Measurements from ENCODE around the gene NMT1. TPM values are rescaled to one million over a fixed set of nuclear protein-coding genes. Genes with fewer than 3 reads are reported as not detected.
A peak's percentile ranks its signal among the peaks of the same experiment; 100 is the strongest.

NMT1 gene
- total and polyA plus RNA-seq, 5 donors from 2014 or later, result 34.6 to 87.2 (median 59.2) TPM

DNA sequence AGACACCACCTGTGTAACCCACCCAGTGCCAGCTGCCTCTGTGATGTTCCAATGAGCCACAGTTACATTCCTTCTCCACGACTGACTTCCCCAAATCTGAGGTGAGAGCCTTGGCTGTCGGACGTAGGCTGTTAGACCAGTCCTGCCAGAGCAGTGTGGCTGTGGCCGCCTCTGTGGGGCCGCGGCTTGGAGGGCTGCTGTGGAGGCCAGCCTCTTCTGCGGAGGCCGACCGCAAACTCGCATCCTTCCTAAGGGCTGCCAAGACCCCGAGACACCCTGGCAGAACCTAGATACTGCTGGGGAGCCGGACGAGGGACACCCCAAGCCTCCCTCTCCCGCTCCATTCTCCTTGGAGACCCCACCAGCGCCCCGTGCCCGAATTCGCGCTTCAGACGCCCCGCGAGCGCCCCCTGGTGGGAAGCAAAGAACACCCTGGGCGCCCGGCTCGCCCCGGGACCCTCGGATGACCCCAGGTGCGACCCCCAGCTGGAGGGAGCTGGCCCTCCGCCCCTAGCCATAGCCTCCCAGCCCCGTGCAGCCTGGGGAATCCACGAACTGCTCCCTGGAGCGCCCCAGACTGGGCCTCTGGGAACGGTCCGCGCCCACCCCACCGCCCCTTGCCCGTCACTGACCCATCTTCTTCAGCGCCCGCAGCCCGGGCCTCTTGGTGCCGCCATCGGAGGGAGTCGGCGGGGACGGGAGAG lies 70.7 kb downstream of the NMT1 start:
- Histone ChIP-seq H3K27ac (ENCODE audit: insufficient read depth, low read length, poor library complexity, severe bottlenecking) (peak overlapping the region; percentile 91), H3K9me3 (ENCODE audit: control insufficient read depth in 2 of 2, low read length in 2 of 2) (no peaks in the 10 kb centered on the region), H3K36me3 (ENCODE audit: control insufficient read depth, insufficient read depth, low read length) (no peaks in the 10 kb centered on the region), H3K27me3 (ENCODE audit: control insufficient read depth, insufficient read depth, low read length) (no peaks in the 10 kb centered on the region), H3K4me3 (ENCODE audit: low read depth, low read length) (no peak overlapping the region), H3K4me1 (ENCODE audit: control insufficient read depth, insufficient read depth, low read length, poor library complexity, severe bottlenecking) (peaks cover 21% of the 10 kb centered on the region)
- Mint-ChIP-seq H3K9me3 (peaks cover 0 to 1% (median 0%) of the 10 kb centered on the region in 7 donors), H3K36me3 (no peaks in the 10 kb centered on the region), H3K4me1 (peaks cover 5 to 24% (median 15%) of the 10 kb centered on the region in 4 donors), H3K27me3 (peaks cover 14% of the 10 kb centered on the region), H3K27ac (peak overlapping the region in 1 of 3 donors; percentile 73), H3K4me3 (peak overlapping the region; percentile 75 to 85 (median 80))
- ATAC-seq (ENCODE audit: low read depth in 2 of 2) (no peak), DNase-seq (peak; percentile 30 to 36 (median 33))

DNA sequence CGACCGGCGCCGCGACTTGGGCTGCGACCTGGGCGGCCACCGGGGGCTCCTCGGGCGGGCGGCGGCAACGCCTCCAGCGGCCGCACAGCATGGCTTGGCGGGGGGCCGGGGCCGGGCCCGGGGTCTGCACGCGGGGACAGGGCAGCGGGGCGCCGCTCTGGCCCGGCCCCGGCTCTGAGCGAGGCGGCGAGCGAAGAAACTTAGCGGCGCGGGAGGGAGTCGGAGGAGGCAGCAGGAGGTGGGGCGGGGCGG lies 71.1 kb downstream of the NMT1 start, which contains the start of gene PLCD3:
PLCD3 (minus strand) TSS at position 196 of the 252 bp plus-strand sequence; CDS start at position 91, 105 bp downstream.
- DNase-seq (no peak), ATAC-seq (ENCODE audit: low read depth in 2 of 2) (peak; percentile 29 to 30)
- H3K4me3 Mint-ChIP-seq, result peak within 1 kb of the TSS; percentile 93 to 98 (median 94)
- Histone ChIP-seq H3K9me3 (ENCODE audit: control insufficient read depth in 2 of 2, low read length in 2 of 2) (no peaks in the 10 kb centered on the region), H3K27ac (ENCODE audit: insufficient read depth, low read length, poor library complexity, severe bottlenecking) (peak within 1 kb of the TSS; percentile 91), H3K27me3 (ENCODE audit: control insufficient read depth, insufficient read depth, low read length) (no peaks in the 10 kb centered on the region), H3K4me1 (ENCODE audit: control insufficient read depth, insufficient read depth, low read length, poor library complexity, severe bottlenecking) (peaks cover 22% of the 10 kb centered on the region), H3K36me3 (ENCODE audit: control insufficient read depth, insufficient read depth, low read length) (no peaks in the 10 kb centered on the region), H3K4me3 (ENCODE audit: low read depth, low read length) (peak within 1 kb of the TSS; percentile 57)
- peak within 1 kb of the TSS in 2 of 3 donors; percentile 94 to 95 for H3K27ac Mint-ChIP-seq
- peaks cover 14% of the 10 kb centered on the region for H3K27me3 Mint-ChIP-seq
- no peaks in the 10 kb centered on the region for H3K36me3 Mint-ChIP-seq
- H3K4me1 Mint-ChIP-seq, result peaks cover 5 to 24% (median 15%) of the 10 kb centered on the region in 4 donors
- peaks cover 0 to 1% (median 0%) of the 10 kb centered on the region in 7 donors for H3K9me3 Mint-ChIP-seq

DNA sequence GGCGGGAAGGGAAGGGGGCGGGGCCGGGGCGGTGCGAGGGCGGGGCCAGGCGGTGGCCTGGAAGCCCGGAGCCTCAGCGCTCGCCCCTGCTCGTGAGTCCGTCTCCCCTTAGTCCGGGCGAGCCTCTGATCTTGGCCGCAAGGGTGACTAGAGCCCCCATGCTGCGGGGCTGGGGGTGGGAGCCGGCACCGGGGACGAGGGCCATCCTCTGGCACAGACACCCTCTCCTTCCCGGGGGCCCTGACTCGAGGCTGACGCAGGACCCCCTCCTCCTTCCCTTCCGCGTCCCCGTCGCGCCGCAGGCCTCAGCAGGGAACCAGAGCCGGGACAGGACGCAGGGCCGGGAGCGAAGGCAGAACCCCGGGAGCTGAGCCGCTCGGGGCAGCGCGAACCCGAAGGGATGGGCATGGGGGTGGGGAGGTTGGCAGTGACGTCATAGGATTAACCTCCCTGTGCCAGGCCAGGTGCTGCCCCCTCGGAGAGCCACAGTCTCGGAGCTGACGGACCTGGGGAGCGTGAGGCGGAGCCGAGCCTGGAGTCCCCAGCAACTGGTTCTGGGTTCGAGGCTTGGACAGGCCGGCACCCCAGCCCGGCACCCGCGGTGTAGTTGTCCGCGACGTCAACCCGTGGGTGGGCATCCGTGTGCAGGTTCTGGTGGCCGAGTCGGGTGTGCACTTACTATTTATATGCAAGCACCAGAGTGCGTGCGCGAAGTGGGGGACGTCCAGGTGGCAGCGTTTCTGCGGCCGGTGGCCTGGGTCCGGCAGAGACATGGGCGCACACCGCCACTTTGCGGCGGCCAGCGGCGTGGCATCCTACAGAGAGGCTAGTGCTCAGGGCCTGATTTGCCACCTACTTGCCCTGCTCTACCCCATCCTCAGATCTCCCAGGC lies 71.7 kb downstream of the NMT1 start:
- peaks cover 5 to 26% (median 15%) of the 10 kb centered on the region in 4 donors for H3K4me1 Mint-ChIP-seq
- H3K9me3 Mint-ChIP-seq, result peaks cover 0 to 1% (median 0%) of the 10 kb centered on the region in 7 donors
- Histone ChIP-seq H3K4me1 (ENCODE audit: control insufficient read depth, insufficient read depth, low read length, poor library complexity, severe bottlenecking) (peaks cover 22% of the 10 kb centered on the region), H3K4me3 (ENCODE audit: low read depth, low read length) (peak overlapping the region; percentile 57), H3K27ac (ENCODE audit: insufficient read depth, low read length, poor library complexity, severe bottlenecking) (peak overlapping the region; percentile 91), H3K9me3 (ENCODE audit: control insufficient read depth in 2 of 2, low read length in 2 of 2) (no peaks in the 10 kb centered on the region), H3K36me3 (ENCODE audit: control insufficient read depth, insufficient read depth, low read length) (no peaks in the 10 kb centered on the region), H3K27me3 (ENCODE audit: control insufficient read depth, insufficient read depth, low read length) (no peaks in the 10 kb centered on the region)
- no peaks in the 10 kb centered on the region for H3K36me3 Mint-ChIP-seq
- DNase-seq (peak; percentile 67 to 79 (median 72)), ATAC-seq (ENCODE audit: low read depth in 2 of 2) (peak; percentile 16 to 25)
- peaks cover 14% of the 10 kb centered on the region for H3K27me3 Mint-ChIP-seq
- H3K4me3 Mint-ChIP-seq, result peak overlapping the region; percentile 93 to 98 (median 94)
- H3K27ac Mint-ChIP-seq, result peak overlapping the region in 2 of 3 donors; percentile 94 to 95

DNA sequence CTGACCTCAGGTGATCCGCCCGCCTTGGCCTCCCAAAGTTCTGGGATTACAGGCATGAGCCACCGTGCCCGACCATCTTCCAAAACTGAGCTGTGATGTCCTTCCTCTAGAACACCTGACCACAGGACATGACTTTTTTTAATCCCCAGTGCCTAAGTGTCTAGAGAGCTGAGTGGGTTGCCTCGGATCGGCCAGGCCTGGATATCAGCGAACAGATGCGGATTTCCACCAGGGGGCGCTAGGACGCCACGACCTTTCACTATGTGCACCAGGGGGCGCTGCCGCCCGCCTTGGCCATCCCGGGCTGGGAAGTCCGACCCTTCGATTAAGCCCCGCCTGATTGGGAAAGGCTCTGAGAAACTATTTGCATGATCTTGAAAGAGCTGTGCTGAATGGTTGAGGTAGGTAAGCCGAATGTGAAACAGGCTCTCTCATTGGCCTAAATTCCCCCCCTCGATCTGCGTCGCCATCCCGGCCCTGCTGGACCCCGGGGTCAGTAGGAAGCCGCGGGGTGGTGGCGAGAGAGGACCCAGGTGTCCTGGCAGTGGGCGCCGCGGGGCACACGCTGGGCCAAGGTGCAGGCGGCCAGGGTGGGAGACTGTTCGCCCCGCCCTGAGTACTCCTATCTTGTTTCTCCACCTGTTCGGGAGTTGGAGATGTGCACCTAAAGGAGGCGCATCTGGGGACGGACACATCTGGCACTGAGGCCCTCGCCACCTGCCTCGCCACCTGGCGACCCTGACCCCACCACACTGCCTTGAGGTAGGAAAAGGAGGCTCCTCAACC lies 74.3 kb downstream of the NMT1 start, which contains the start of gene ACBD4:
ACBD4 (plus strand) TSS at position 496 of the 786 bp plus-strand sequence. CDS start 458 bp downstream, outside the sequence.
- peak within 1 kb of the TSS; percentile 67 for H3K4me3 ChIP-seq (ENCODE audit: low read depth, low read length)
- peaks cover 0 to 1% (median 0%) of the 10 kb centered on the region in 7 donors for H3K9me3 Mint-ChIP-seq
- H3K27ac Mint-ChIP-seq, result peak within 1 kb of the TSS; percentile 81 to 88 (median 87)
- H3K4me1 ChIP-seq (ENCODE audit: control insufficient read depth, insufficient read depth, low read length, poor library complexity, severe bottlenecking), result peaks cover 22% of the 10 kb centered on the region
- peak; percentile 89 for ATAC-seq (ENCODE audit: low read depth in 2 of 2)
- peak; percentile 93 to 97 (median 97) for DNase-seq
- no peaks in the 10 kb centered on the region for H3K36me3 Mint-ChIP-seq
- no peaks in the 10 kb centered on the region for H3K27me3 ChIP-seq (ENCODE audit: control insufficient read depth, insufficient read depth, low read length)
- H3K36me3 ChIP-seq (ENCODE audit: control insufficient read depth, insufficient read depth, low read length), result no peaks in the 10 kb centered on the region
- H3K9me3 ChIP-seq (ENCODE audit: control insufficient read depth in 2 of 2, low read length in 2 of 2), result no peaks in the 10 kb centered on the region
- peak within 1 kb of the TSS; percentile 89 to 97 (median 91) for H3K4me3 Mint-ChIP-seq
- peak within 1 kb of the TSS; percentile 77 for H3K27ac ChIP-seq (ENCODE audit: insufficient read depth, low read length, poor library complexity, severe bottlenecking)
- peaks cover 5 to 29% (median 15%) of the 10 kb centered on the region in 4 donors for H3K4me1 Mint-ChIP-seq
- peaks cover 14% of the 10 kb centered on the region for H3K27me3 Mint-ChIP-seq

DNA sequence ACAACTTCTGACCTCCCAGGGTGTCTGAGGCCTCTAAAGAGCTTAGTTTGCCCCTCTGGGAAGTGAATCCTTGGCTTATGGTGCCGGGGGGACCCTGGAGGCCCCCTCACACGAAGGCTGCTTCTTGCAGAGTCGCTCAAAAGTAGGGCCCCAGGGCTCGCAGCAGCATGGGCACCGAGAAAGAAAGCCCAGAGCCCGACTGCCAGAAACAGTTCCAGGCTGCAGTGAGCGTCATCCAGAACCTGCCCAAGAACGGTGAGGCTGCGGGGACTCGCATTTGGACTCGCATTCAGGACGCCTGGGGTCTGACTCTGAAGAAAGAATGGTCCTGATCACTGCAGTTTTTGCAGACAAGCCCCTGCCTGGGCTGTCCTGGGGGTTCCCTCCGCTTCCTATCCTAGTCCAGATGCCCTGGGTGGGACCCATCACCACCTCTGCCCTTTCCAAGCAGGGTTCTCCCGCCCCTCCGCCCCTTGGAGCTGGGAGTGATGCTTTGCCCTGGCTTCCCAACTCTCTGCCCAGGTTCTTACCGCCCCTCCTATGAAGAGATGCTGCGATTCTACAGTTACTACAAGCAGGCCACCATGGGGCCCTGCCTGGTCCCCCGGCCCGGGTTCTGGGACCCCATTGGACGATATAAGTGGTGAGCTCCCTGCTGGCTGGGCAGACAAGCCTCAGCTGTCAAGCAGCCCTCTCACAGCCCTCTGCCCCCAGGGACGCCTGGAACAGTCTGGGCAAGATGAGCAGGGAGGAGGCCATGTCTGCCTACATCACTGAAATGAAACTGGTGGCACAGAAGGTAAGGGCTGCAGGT lies 75.1 kb downstream of the NMT1 start:
- Histone ChIP-seq H3K4me1 (ENCODE audit: control insufficient read depth, insufficient read depth, low read length, poor library complexity, severe bottlenecking) (peaks cover 22% of the 10 kb centered on the region), H3K9me3 (ENCODE audit: control insufficient read depth in 2 of 2, low read length in 2 of 2) (no peaks in the 10 kb centered on the region), H3K4me3 (ENCODE audit: low read depth, low read length) (peak overlapping the region; percentile 67), H3K36me3 (ENCODE audit: control insufficient read depth, insufficient read depth, low read length) (no peaks in the 10 kb centered on the region), H3K27ac (ENCODE audit: insufficient read depth, low read length, poor library complexity, severe bottlenecking) (peak overlapping the region; percentile 77), H3K27me3 (ENCODE audit: control insufficient read depth, insufficient read depth, low read length) (no peaks in the 10 kb centered on the region)
- Mint-ChIP-seq H3K4me3 (peak overlapping the region; percentile 89 to 97 (median 91)), H3K36me3 (no peaks in the 10 kb centered on the region), H3K4me1 (peaks cover 6 to 32% (median 16%) of the 10 kb centered on the region in 4 donors), H3K9me3 (peaks cover 0 to 1% (median 0%) of the 10 kb centered on the region in 7 donors), H3K27ac (peak overlapping the region; percentile 81 to 88 (median 87)), H3K27me3 (peaks cover 14% of the 10 kb centered on the region)
- no peak for ATAC-seq (ENCODE audit: low read depth in 2 of 2)
- no peak for DNase-seq

DNA sequence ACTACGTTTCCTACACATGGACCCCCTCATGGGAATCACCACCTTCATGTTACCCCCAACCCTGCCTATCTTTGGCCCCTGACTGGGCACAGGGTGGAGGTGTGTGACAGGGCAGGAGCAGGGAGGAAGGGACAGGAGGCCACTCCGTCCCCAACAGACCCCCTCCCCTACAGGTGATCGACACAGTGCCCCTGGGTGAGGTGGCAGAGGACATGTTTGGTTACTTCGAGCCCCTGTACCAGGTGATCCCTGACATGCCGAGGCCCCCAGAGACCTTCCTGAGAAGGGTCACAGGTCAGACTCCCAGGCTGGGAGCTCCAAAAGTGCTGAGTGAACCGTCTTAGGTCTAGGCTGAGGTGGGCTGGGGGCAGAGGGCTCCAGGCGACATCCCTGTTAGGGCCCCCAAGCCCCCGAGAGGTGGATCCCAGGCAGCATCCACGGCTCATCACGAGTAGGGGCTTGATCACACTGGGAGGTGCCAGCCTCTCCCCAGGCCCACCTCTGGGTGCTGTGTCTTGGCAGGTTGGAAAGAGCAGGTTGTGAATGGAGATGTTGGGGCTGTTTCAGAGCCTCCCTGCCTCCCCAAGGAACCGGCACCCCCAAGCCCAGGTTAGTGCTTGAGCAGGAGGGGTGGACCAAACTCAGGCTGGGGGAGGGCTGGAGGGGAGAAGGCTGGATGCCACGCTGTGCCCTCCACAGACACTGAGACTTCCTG lies 75.9 kb downstream of the NMT1 start:
- H3K9me3 ChIP-seq (ENCODE audit: control insufficient read depth in 2 of 2, low read length in 2 of 2), result no peaks in the 10 kb centered on the region
- H3K27ac ChIP-seq (ENCODE audit: insufficient read depth, low read length, poor library complexity, severe bottlenecking), result no peak overlapping the region
- no peaks in the 10 kb centered on the region for H3K36me3 Mint-ChIP-seq
- no peak overlapping the region for H3K4me3 ChIP-seq (ENCODE audit: low read depth, low read length)
- peak overlapping the region in 3 of 4 donors; percentile 91 to 97 (median 91) for H3K4me3 Mint-ChIP-seq
- peak overlapping the region in 2 of 3 donors; percentile 73 to 81 for H3K27ac Mint-ChIP-seq
- H3K27me3 Mint-ChIP-seq, result peaks cover 10% of the 10 kb centered on the region
- peaks cover 6 to 38% (median 18%) of the 10 kb centered on the region in 4 donors for H3K4me1 Mint-ChIP-seq
- no peak for ATAC-seq (ENCODE audit: low read depth in 2 of 2)
- DNase-seq, result no peak
- H3K9me3 Mint-ChIP-seq, result peaks cover 0 to 1% (median 0%) of the 10 kb centered on the region in 7 donors
- H3K36me3 ChIP-seq (ENCODE audit: control insufficient read depth, insufficient read depth, low read length), result no peaks in the 10 kb centered on the region
- H3K4me1 ChIP-seq (ENCODE audit: control insufficient read depth, insufficient read depth, low read length, poor library complexity, severe bottlenecking), result peaks cover 16% of the 10 kb centered on the region
- H3K27me3 ChIP-seq (ENCODE audit: control insufficient read depth, insufficient read depth, low read length), result no peaks in the 10 kb centered on the region

Measured in CD4-positive, CD25-positive, alpha-beta regulatory T cell (primary cell).